Measurements from ENCODE around the gene FARS2. TPM values are rescaled to one million over a fixed set of nuclear protein-coding genes. Genes with fewer than 3 reads are reported as not detected.

Gene FARS2
- total and polyA plus RNA-seq, 7 donors: 10.6 to 17.5 (median 14.4) TPM

- DNase-seq: no peak
- WGBS, 3 donors: 32 to 52% (median 33%) methylated on average over 2 of the region's 2 CpGs
- TF ChIP-seq CTCF (IDR thresholded peaks at IDR 0.05): no peak
- H3K27ac ChIP-seq: no peak overlapping the region
- intact Hi-C loops (cut with DNase I): loop anchor here in 1 of 2 donors (10.0 kb wide), 1 partner anchor 257 kb away; the partner anchor contains the start of gene NRN1
- no peaks in the 10 kb centered on the region for H3K9me3 ChIP-seq
- H3K4me1 ChIP-seq: peaks cover 37% of the 10 kb centered on the region
- ATAC-seq: peak; percentile 31 to 73 (median 60)
- no peaks in the 10 kb centered on the region for H3K27me3 ChIP-seq (ENCODE audit: insufficient read depth in 3 of 3, low read length in 2 of 3)
- no peaks in the 10 kb centered on the region for H3K36me3 ChIP-seq (ENCODE audit: insufficient read depth in 1 of 2, low read depth in 1 of 2)
- H3K4me3 ChIP-seq: no peak overlapping the region
Observed at GRCh38 chr6:5747379-5747778, 486.1 kb downstream of the FARS2 start.

GRCh38 chr6:5749016-5749650 is 487.8 kb downstream of the FARS2 start:
- H3K9me3 ChIP-seq: no peaks in the 10 kb centered on the region
- intact Hi-C loops (cut with DNase I): loop anchor here in 1 of 2 donors (10.0 kb wide), 1 partner anchor 256 kb away; the partner anchor contains the start of gene NRN1
- no peaks in the 10 kb centered on the region for H3K27me3 ChIP-seq (ENCODE audit: insufficient read depth in 3 of 3, low read length in 2 of 3)
- H3K36me3 ChIP-seq (ENCODE audit: insufficient read depth in 1 of 2, low read depth in 1 of 2): no peaks in the 10 kb centered on the region
- no peak overlapping the region for H3K4me3 ChIP-seq
- no peak overlapping the region for H3K27ac ChIP-seq
- TF ChIP-seq CTCF (IDR thresholded peaks at IDR 0.05): no peak
- H3K4me1 ChIP-seq: peaks cover 53% of the 10 kb centered on the region
- ATAC-seq: no peak
- no peak for DNase-seq
- WGBS, 3 donors: 70 to 89% (median 71%) methylated on average over 6 of the region's 6 CpGs

GRCh38 chr6:5749651-5750215 is 488.4 kb downstream of the FARS2 start:
- H3K4me1 ChIP-seq: peaks cover 49% of the 10 kb centered on the region
- no peaks in the 10 kb centered on the region for H3K36me3 ChIP-seq (ENCODE audit: insufficient read depth in 1 of 2, low read depth in 1 of 2)
- no peak for TF ChIP-seq CTCF (IDR thresholded peaks at IDR 0.05)
- no peaks in the 10 kb centered on the region for H3K27me3 ChIP-seq (ENCODE audit: insufficient read depth in 3 of 3, low read length in 2 of 3)
- 90 to 95% (median 92%) methylated on average over 9 of the region's 9 CpGs for WGBS, 3 donors
- intact Hi-C loops (cut with DNase I): loop anchor here in 1 of 2 donors (10.0 kb wide), 2 partner anchors 255 to 285 kb away; partner anchors contain the start of gene NRN1
- no peak overlapping the region for H3K27ac ChIP-seq
- ATAC-seq (no peak), DNase-seq (no peak)
- peaks cover 4% of the 10 kb centered on the region for H3K9me3 ChIP-seq
- no peak overlapping the region for H3K4me3 ChIP-seq

- intact Hi-C loops (cut with DNase I): loop anchor here in 1 of 2 donors (10.0 kb wide), 1 partner anchor 287 kb away; no protein-coding TSS in a partner anchor
Observed at GRCh38 chr6:5751525-5752390, 490.4 kb downstream of the FARS2 start.

More at GRCh38 chr6:5751525-5752390, 490.4 kb downstream of the FARS2 start:
- H3K9me3 ChIP-seq: peaks cover 7% of the 10 kb centered on the region
- H3K27ac ChIP-seq: peak overlapping the region; percentile 89
- no peak for DNase-seq
- 64 to 82% (median 71%) methylated on average over 9 of the region's 9 CpGs for WGBS, 3 donors
- no peak overlapping the region for H3K4me3 ChIP-seq
- ATAC-seq: peak in 3 of 4 donors; percentile 34 to 51 (median 42)
- peaks cover 50% of the 10 kb centered on the region for H3K4me1 ChIP-seq
- no peak for TF ChIP-seq CTCF (IDR thresholded peaks at IDR 0.05)
- H3K27me3 ChIP-seq (ENCODE audit: insufficient read depth in 3 of 3, low read length in 2 of 3): no peaks in the 10 kb centered on the region
- no peaks in the 10 kb centered on the region for H3K36me3 ChIP-seq (ENCODE audit: insufficient read depth in 1 of 2, low read depth in 1 of 2)
